Right renal cortex interstitium (tissue), 3 donors: ENCODE results near the gene OST4. TPM values are rescaled to one million over a fixed set of nuclear protein-coding genes. Genes with fewer than 3 reads are reported as not detected.

Source experiments
- DNase-seq, 3 donors: peaks; one replicate each; pipeline ENCODE4 v3.0.0-alpha.2; 2013; ENCODE audit warnings: low read depth in 3 of 3, low spot score in 2 of 3
- polyA plus RNA-seq, 3 donors: library from polyadenylated mRNA; unstranded; fragments of 120-200 nt; gene quantifications; one replicate each; pipeline ENCODE4 v1.2.1, GENCODE V29; 2013; ENCODE audit not compliant: insufficient read length in 3 of 3

OST4 gene
- polyA plus RNA-seq, 3 donors: 229 to 284 (median 261) TPM

- DNase-seq: no peak
Observed at GRCh38 chr2:27093430-27094352, 22.2 kb upstream of the OST4 start.

GRCh38 chr2:27092696-27093429 lies 21.4 kb upstream of the OST4 start:
- no peak for DNase-seq

- DNase-seq: no peak
Observed at GRCh38 chr2:27091746-27092695, 20.6 kb upstream of the OST4 start.

DNA sequence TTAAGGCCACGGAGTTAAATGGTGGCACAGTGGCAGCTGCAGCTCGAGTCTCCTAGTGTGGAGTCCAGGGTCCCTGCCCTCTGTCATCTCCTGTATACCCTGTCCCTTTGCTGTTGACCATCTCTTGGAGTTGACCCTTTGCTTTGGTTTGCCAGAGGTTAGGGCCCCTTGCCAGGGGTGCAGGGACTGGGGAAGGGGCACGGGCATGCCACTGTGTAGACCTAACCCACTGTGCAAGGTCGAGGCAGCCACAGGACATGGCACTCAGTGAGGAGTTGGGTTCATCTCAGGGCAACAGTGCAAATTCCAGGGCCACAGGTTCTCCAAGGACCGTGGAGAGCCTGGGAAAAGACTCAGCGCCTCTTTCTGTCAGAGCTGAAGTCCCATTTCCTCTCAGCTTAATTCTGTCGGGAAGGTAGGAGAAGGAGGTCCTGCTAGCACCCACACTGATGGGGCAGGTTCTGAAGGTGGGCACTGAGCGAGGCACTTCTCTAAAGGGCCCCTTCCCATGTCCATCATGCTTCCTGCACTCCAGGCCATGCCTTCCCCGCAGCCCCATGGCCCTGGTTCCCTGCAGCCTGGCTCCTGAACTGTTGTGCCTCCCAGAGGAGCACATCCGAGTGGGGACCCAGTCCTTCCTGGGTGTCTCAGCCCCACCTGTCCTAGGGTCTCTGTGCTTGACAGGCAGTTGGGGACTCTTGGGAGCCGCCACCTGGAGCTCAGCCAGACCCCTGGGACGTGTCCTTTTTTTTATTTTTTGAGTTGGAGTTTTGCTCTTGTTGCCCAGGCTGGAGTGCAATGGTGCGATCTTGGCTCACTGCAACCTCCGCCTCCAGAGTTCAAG lies 17.9 kb upstream of the OST4 start:
- DNase-seq: no peak

DNA sequence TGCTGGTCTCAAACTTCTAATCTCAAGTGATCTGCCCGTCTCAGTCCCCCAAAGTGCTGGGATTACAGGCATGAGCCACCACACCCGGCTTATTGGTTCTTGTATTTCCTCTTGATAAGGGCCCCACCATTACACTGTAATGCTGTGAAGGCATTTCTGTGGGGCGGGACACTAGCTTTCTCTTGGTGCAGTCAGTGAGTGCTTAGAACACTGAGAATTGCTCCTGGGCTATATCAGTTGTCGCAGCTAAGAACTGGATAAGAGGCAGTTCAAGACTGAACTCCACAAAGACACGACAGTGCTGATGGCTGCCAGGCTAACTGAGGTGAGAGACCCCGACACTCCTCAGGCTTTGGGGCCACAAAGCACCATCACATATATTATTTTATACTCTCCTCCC lies 17.2 kb upstream of the OST4 start:
- DNase-seq: no peak

- DNase-seq: no peak
Observed at GRCh38 chr2:27087823-27088410, 16.5 kb upstream of the OST4 start.

DNA sequence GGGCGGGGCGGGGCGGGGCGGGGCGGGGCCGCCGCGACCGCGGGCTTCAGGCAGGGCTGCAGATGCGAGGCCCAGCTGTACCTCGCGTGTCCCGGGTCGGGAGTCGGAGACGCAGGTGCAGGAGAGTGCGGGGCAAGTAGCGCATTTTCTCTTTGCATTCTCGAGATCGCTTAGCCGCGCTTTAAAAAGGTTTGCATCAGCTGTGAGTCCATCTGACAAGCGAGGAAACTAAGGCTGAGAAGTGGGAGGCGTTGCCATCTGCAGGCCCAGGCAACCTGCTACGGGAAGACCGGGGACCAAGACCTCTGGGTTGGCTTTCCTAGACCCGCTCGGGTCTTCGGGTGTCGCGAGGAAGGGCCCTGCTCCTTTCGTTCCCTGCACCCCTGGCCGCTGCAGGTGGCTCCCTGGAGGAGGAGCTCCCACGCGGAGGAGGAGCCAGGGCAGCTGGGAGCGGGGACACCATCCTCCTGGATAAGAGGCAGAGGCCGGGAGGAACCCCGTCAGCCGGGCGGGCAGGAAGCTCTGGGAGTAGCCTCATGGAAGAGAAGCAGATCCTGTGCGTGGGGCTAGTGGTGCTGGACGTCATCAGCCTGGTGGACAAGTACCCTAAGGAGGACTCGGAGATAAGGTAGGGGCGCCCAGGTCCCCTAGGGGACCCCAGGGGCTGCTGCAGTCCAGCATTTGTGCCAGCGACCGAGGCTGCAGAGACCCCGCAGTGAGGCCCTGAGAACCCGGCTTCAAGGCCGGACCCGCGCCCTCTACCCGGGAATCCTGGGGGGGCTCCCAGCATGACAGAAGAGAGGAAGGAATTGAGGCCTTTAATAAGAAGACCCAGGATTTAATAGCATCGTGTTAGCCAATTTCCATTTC lies 15.5 kb upstream of the OST4 start, which contains the start of gene KHK:
TSS of gene KHK (plus strand) at position 49 of the 870 bp plus-strand sequence. CDS start at position 537, 488 bp downstream.
- DNase-seq: no peak

- DNase-seq: peak in 2 of 3 donors; percentile 85 to 87
Observed at GRCh38 chr2:27086090-27086723, 14.8 kb upstream of the OST4 start.

DNA sequence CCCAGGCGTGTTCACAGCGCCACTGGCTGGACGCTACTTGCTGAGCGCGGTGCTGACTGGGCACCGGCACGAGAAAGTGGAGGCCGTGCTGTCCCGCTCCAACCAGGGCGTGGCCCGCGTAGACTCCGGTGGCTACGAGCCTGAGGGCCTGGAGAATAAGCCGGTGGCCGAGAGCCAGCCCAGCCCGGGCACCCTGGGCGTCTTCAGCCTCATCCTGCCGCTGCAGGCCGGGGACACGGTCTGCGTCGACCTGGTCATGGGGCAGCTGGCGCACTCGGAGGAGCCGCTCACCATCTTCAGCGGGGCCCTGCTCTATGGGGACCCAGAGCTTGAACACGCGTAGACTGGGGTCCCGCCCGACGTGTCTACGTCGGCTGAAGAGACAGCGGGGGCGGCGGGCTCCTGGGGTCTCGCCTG lies 14.2 kb upstream of the OST4 start:
- no peak for DNase-seq

- DNase-seq: no peak
Observed at GRCh38 chr2:27085062-27085672, 13.7 kb upstream of the OST4 start.

DNA sequence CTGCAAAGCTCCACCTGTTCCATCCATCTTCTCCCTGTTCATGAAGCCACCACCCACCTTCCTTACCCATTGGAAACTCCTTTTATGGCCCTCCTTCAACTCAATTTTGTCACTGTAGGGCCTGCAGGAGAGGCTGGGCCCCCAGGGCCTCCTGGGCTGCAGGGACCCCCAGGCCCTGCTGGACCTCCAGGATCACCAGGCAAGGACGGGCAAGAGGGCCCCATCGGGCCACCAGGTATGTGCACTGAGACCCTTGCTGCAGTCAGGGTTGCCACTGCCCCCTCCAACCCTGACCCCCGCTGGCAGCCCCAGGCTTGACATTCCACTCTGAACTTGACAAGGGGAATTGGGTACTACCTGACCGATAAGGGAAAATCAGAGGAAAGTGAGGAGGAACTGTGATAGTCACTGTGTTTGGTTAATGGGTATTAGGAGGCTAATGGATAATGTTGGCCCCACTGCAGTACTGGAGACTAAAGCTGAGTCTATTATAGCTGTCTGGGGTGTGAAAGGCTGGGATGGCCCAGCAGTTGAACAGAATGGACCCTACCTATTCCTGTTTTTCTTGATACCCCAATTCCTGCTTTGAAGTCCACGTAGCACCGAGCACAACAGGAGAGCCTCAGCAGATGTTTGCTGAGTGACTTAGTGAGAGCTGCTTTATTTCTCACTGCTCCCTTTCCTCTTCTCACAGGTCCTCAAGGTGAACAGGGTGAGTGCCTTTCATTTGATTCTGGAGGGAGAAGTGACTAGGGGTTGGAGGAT lies 13.0 kb upstream of the OST4 start:
- DNase-seq: no peak

DNA sequence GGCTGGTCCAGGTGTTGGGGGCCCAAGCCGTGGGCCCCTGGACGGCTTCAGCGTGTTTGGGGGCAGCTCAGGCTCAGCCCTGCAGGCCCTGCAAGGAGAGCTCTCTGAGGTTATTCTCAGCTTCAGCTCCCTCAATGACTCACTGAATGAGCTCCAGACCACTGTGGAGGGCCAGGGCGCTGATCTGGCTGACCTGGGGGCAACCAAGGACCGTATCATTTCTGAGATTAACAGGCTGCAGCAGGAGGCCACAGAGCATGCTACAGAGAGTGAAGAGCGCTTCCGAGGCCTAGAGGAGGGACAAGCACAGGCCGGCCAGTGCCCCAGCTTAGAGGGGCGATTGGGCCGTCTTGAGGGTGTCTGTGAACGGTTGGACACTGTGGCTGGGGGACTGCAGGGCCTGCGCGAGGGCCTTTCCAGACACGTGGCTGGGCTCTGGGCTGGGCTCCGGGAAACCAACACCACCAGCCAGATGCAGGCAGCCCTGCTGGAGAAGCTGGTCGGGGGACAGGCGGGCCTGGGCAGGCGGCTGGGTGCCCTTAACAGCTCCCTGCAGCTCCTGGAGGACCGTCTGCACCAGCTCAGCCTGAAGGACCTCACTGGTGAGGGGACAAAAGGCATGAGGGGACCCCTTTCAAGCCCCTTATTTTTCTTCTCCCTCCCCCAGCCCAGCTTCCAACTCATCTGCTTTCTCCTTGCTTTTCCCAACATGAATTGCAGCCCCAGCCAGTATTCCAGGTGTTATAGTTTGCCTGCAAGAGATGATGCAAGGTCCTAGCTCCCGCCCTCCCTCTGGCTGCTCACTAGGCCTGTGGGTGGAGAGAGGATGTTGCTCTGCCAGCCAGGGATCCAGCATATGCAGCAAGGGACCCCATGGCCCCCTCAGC lies 12.2 kb upstream of the OST4 start:
- no peak for DNase-seq

- no peak for DNase-seq
Observed at GRCh38 chr2:27082773-27083409, 11.4 kb upstream of the OST4 start.

- no peak for DNase-seq
Observed at GRCh38 chr2:27081984-27082772, 10.7 kb upstream of the OST4 start.

DNA sequence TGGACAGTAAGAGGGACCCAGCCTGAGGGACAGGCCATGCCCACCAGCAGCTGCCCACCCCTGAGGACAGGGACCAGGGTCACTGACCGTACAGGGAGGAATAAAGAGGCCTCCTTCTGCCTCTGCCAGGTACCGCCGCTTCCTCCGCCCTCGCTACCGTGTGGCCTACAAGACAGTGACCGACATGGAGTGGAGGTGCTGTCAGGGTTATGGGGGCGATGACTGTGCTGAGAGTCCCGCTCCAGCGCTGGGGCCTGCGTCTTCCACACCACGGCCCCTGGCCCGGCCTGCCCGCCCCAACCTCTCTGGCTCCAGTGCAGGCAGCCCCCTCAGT lies 9.1 kb upstream of the OST4 start:
- no peak for DNase-seq
